GM12878 (cell line): ENCODE results near the gene KLF15. TPM values are rescaled to one million over a fixed set of nuclear protein-coding genes. Genes with fewer than 3 reads are reported as not detected.

Source experiments
- ATAC-seq: fragments of 200-7000 bp; cut with Tn5 transposase; 3 replicates; pipeline ENCODE4 v1.9.1; 2020; ENCODE audit warnings: mild to moderate bottlenecking, moderate library complexity
- BruUV-seq: library from RNA; stranded (reverse); fragments of 400-500 nt; replicated peaks from 2 replicates; lab custom pipeline; 2021; lab: Mats Ljungman, UMichigan
- CTCF ChIA-PET: fragments of 300-600 bp; sonication (Branson Sonifier 250); formaldehyde crosslinking; extraction: SDS; loops from one replicate; lab custom pipeline; 2021; ENCODE audit warnings: inconsistent platforms; lab: Yijun Ruan, JAX
- POLR2A ChIA-PET: fragments of 350-600 bp; formaldehyde crosslinking; extraction: SDS; loops from one replicate; lab custom pipeline; 2021; ENCODE audit warnings: inconsistent platforms; lab: Charles Lee
- RAD21 ChIA-PET: fragments of 300-600 bp; sonication (Branson Sonifier 250); formaldehyde crosslinking; loops from one replicate; lab custom pipeline; 2023; ENCODE audit warnings: antibody characterized with exemption; ENCODE audit not compliant: unreplicated experiment; lab: Charles Lee
- SMC1A ChIA-PET: fragments of 300-600 bp; sonication (Branson Sonifier 250); formaldehyde crosslinking; loops from one replicate; lab custom pipeline; 2023; ENCODE audit not compliant: unreplicated experiment, uncharacterized antibody; lab: Charles Lee
- DNase-seq: peaks from one replicate; pipeline ENCODE4 v3.0.0-alpha.2; 2011; ENCODE audit warnings: low read depth, low spot score
- FAIRE-seq: peaks from 3 replicates; lab custom pipeline; 2011; peaks lifted over from hg19 to GRCh38; lab: Jason Lieb, UNC
- H2AFZ ChIP-seq: 2 replicates; pipeline ENCODE4 v1.6.0; 2011; ENCODE audit warnings: low read depth, low read length, control low read depth; ENCODE audit not compliant: control insufficient read depth
- H3K27ac ChIP-seq: 2 replicates; pipeline ENCODE4 v1.5.1; 2011; ENCODE audit warnings: control low read depth; ENCODE audit not compliant: control insufficient read depth, insufficient read depth
- H3K27me3 ChIP-seq, 2 experiments: replicated peaks in 1 of 2; 2 replicates each; pipeline versions ENCODE4 v1.6.0 to v1.6.1; 2011; ENCODE audit warnings: low read length in 1 of 2; ENCODE audit not compliant: control insufficient read depth in 2 of 2, insufficient read depth in 2 of 2
- H3K36me3 ChIP-seq, 2 experiments: 2 replicates each; pipeline ENCODE4 v1.5.1; 2011; ENCODE audit warnings: low read length in 1 of 2; ENCODE audit not compliant: control insufficient read depth in 2 of 2, insufficient read depth in 2 of 2
- H3K4me1 ChIP-seq: 2 replicates; pipeline ENCODE4 v1.6.1; 2011; ENCODE audit warnings: mild to moderate bottlenecking, low read length, moderate library complexity, mixed read lengths; ENCODE audit not compliant: control insufficient read depth, insufficient read depth
- H3K4me2 ChIP-seq: 2 replicates; pipeline ENCODE4 v1.6.0; 2011; ENCODE audit warnings: control low read depth; ENCODE audit not compliant: control insufficient read depth, insufficient read depth
- H3K4me3 ChIP-seq: fragments of 200-600 bp; sonication (generic); 2 replicates; pipeline ENCODE4 v1.5.1; 2016
- H3K79me2 ChIP-seq: 2 replicates; pipeline ENCODE4 v1.6.0; 2011; ENCODE audit warnings: low read length; ENCODE audit not compliant: control insufficient read depth, insufficient read depth
- H3K9ac ChIP-seq: 2 replicates; pipeline ENCODE4 v1.8.0; 2011; ENCODE audit warnings: low read length, control low read depth, mixed read lengths; ENCODE audit not compliant: control insufficient read depth, insufficient read depth
- H3K9me3 ChIP-seq: replicated peaks from 3 replicates; pipeline ENCODE4 v1.5.1; 2011; ENCODE audit warnings: mild to moderate bottlenecking, low read length; ENCODE audit not compliant: control insufficient read depth, insufficient read depth
- H4K20me1 ChIP-seq: 2 replicates; pipeline ENCODE4 v1.6.0; 2011; ENCODE audit not compliant: control insufficient read depth, insufficient read depth
- ATF3 ChIP-seq: IDR thresholded peaks from 2 replicates; pipeline ENCODE4 v1.6.1; 2011; ENCODE audit warnings: low read depth, mild to moderate bottlenecking, low read length, moderate library complexity, borderline replicate concordance; ENCODE audit errors: extremely low read depth
- ETV6 ChIP-seq, 2 experiments: fragments of 450-650 bp in 1 of 2; IDR thresholded peaks in 1 of 2; conservative IDR thresholded peaks in 1 of 2; 2 replicates each; pipeline ENCODE4 v1.6.1; 2014; ENCODE audit warnings: antibody characterized with exemption in 1 of 2, borderline replicate concordance in 1 of 2, low read depth in 1 of 2, mild to moderate bottlenecking in 1 of 2, moderate library complexity in 1 of 2
- GATAD2B ChIP-seq: fragments of 450-650 bp; conservative IDR thresholded peaks from 2 replicates; pipeline ENCODE4 v1.6.1; 2017; ENCODE audit warnings: low read depth, mild to moderate bottlenecking, moderate library complexity
- HDGF ChIP-seq: fragments of 450-650 bp; IDR thresholded peaks from 2 replicates; pipeline ENCODE4 v1.6.1; 2016; ENCODE audit warnings: antibody characterized with exemption
- MLLT1 ChIP-seq: fragments of 450-650 bp; IDR thresholded peaks from 2 replicates; pipeline ENCODE4 v1.6.1; 2016; ENCODE audit warnings: mild to moderate bottlenecking
- ZNF217 ChIP-seq: fragments of 450-650 bp; IDR thresholded peaks from 2 replicates; pipeline ENCODE4 v1.6.1; 2017; ENCODE audit warnings: antibody characterized with exemption, mild to moderate bottlenecking
- ZNF687 ChIP-seq: fragments of 450-650 bp; IDR thresholded peaks from 2 replicates; pipeline ENCODE4 v1.6.1; 2017; ENCODE audit warnings: mild to moderate bottlenecking, moderate library complexity
- WGBS: methylation state at CpG from one replicate; pipeline ENCODE4 v1.1.6; 2016; ENCODE audit warnings: low lambda C conversion rate; ENCODE audit not compliant: insufficient replicate concordance, insufficient coverage; ENCODE audit errors: missing lambda C conversion rate; 5-methylcytosine and 5-hydroxymethylcytosine counted together
- in situ Hi-C: fragments of 300-500 bp; cut with MboI; formaldehyde crosslinking; loops from 9 replicates; pipeline ENCODE4 v1.14.3; 2018; ENCODE audit warnings: mixed read lengths
- intact Hi-C: fragments of 100-400 bp; cut with micrococcal nuclease; formaldehyde crosslinking; loops from one replicate; pipeline ENCODE4 v1.14.2; 2022; ENCODE audit not compliant: unreplicated experiment
- polyA plus RNA-seq, 11 experiments: library from polyadenylated mRNA; depleted of rRNA in 4 of 11; unstranded in 6 of 11; stranded (reverse) in 5 of 11; fragments of >200 nt; fragmentation: Nextera tagmentation in 4 of 11; fragmentation: Illumina TruSeq in 1 of 11; extraction: Ambion mirVana in 4 of 11; extraction: Trizol in 1 of 11; gene quantifications; 1 replicate in 1 of 11; 2 replicates in 10 of 11; pipeline versions ENCODE4 v1.2.1 to v1.2.3, GENCODE V29; 2011 to 2016; ENCODE audit warnings: inconsistent platforms in 2 of 11, missing spikeins in 2 of 11, low read depth in 1 of 11
- total RNA-seq, 4 experiments: library from RNA; depleted of rRNA in 3 of 4; stranded (reverse); fragments of >200 nt in 3 of 4; fragmentation: Illumina TruSeq in 1 of 4; extraction: Trizol in 1 of 4; gene quantifications; 2 replicates each; pipeline versions ENCODE4 v1.2.1 to v1.2.3, GENCODE V29; 2013 to 2021

Gene KLF15
- total and polyA plus RNA-seq, 10 of the 15 experiments (the other 5 are each of a cell fraction or from before 2014, with no cell fraction given): 0.15 TPM; not detected in 9

GRCh38 chr3:126300001-126300760 lies 57.0 kb downstream of the KLF15 start (continued):
- TF ChIP-seq MLLT1: no peak

- Histone ChIP-seq H3K4me3 (no peak overlapping the region), H3K36me3 (no peaks in the 10 kb centered on the region)
- BruUV-seq: no TSS peak
- in situ Hi-C loops: loop anchor here (25.0 kb wide), 1 partner anchor 92 kb away; the partner anchor contains the start of gene CFAP100
- TF ChIP-seq HDGF: no peak
- TF ChIP-seq ZNF217: no peak
- no peak for TF ChIP-seq ATF3
- TF ChIP-seq ZNF687: no peak
- no peak for TF ChIP-seq GATAD2B
- TF ChIP-seq ETV6 (conservative IDR thresholded peaks at IDR 0.05 in 1 of 2, IDR thresholded peaks at IDR 0.05 in 1 of 2; ENCODE audit: borderline replicate concordance in 1 of 2, low read depth in 1 of 2): no peak
- TF ChIP-seq, all 136 proteins: peak for 0
- DNase-seq (no peak), FAIRE-seq (no peak), ATAC-seq (no peak)
- POLR2A ChIA-PET: no interaction called here
- Histone ChIP-seq H3K9me3 (no peaks in the 10 kb centered on the region), H3K27ac (no peak overlapping the region), H3K27me3 (0 out of 4 replicates have a peak, but pooled peaks cover 0 to 4% of the 10 kb centered on the region in 2 experiments), H3K79me2 (no peaks in the 10 kb centered on the region), H3K9ac (no peak overlapping the region), H3K4me2 (no peak overlapping the region), H3K4me1 (no peaks in the 10 kb centered on the region), H4K20me1 (no peaks in the 10 kb centered on the region), H2AFZ (no peak overlapping the region)
- RAD21 ChIA-PET: no interaction called here
- CTCF ChIA-PET: no interaction called here
- SMC1A ChIA-PET: no interaction called here
- intact Hi-C loops: no loop called here
- 29% methylated on average over 4 of the region's 4 CpGs for WGBS
These were observed 61.7 kb downstream of the KLF15 start for GRCh38 chr3:126295407-126295939.
